Heart right ventricle (tissue), 16 donors: Measurements from ENCODE around the gene IL1RN. TPM values are rescaled to one million over a fixed set of nuclear protein-coding genes. Genes with fewer than 3 reads are reported as not detected.

Experiments used
- ATAC-seq, 8 donors: fragments of 200-7000 bp; cut with Tn5 transposase; one replicate each; pipeline ENCODE4 v1.9.1; 2020; ENCODE audit warnings: mild to moderate bottlenecking in 8 of 8, moderate library complexity in 8 of 8, moderate number of reproducible peaks in 1 of 8
- DNase-seq, 2 donors: peaks; one replicate each; pipeline ENCODE4 v3.0.0-alpha.2; 2020
- H3K27ac ChIP-seq, 10 donors: fragments of 200-600 bp; sonication (generic) in 2 of 10; one replicate each; pipeline versions ENCODE4 v1.5.0 to v1.8.0; 2020 to 2022; ENCODE audit warnings: mild to moderate bottlenecking in 3 of 10
- H3K27me3 ChIP-seq, 7 donors: fragments of 200-600 bp; one replicate each; pipeline ENCODE4 v1.8.0; 2021 to 2022; ENCODE audit warnings: mild to moderate bottlenecking in 2 of 7
- H3K36me3 ChIP-seq, 9 donors: fragments of 200-600 bp; sonication (generic) in 1 of 9; one replicate each; pipeline versions ENCODE4 v1.5.0 to v1.8.0; 2020 to 2022; ENCODE audit warnings: mild to moderate bottlenecking in 2 of 9
- H3K4me1 ChIP-seq, 9 donors: fragments of 200-600 bp; sonication (generic) in 1 of 9; one replicate each; pipeline versions ENCODE4 v1.5.0 to v1.8.0; 2020 to 2022; ENCODE audit warnings: mild to moderate bottlenecking in 4 of 9
- H3K4me3 ChIP-seq, 10 donors: fragments of 200-600 bp; sonication (generic) in 2 of 10; one replicate each; pipeline versions ENCODE4 v1.5.0 to v1.8.0; 2020 to 2022; ENCODE audit warnings: mild to moderate bottlenecking in 7 of 10, moderate library complexity in 2 of 10
- H3K9me3 ChIP-seq, 11 donors: fragments of 200-600 bp in 10 of 11; sonication (generic) in 2 of 11; one replicate each; pipeline versions ENCODE4 v1.5.0 to v1.8.0; 2013 to 2022; ENCODE audit warnings: mild to moderate bottlenecking in 2 of 11, control low read depth in 1 of 11, moderate library complexity in 1 of 11
- WGBS, 2 donors: extraction: QIAGEN DNeasy Blood & Tissue Kit; methylation state at CpG; one replicate each; pipeline ENCODE4 v1.1.7; 2013; ENCODE audit warnings: inconsistent platforms in 1 of 2; 5-methylcytosine and 5-hydroxymethylcytosine counted together
- intact Hi-C, 10 donors: fragments of 100-400 bp; cut with DNase I; formaldehyde crosslinking; loops; one replicate each; pipeline versions ENCODE4 v1.11.1 to v1.14.2; 2022
- polyA plus RNA-seq, 2 donors: library from polyadenylated mRNA; stranded (reverse); fragments of 200-250 nt; gene quantifications; one replicate each; pipeline ENCODE4 v1.2.3, GENCODE V29; 2013
- total RNA-seq, 10 donors: library from RNA; stranded (reverse); fragmentation: NEBNext Ultra II Directional in 3 of 10; extraction: Animal tissue kit (Norgen Biotek cat#: 25700) in 3 of 10; gene quantifications; one replicate each; pipeline versions ENCODE4 v1.2.1 to v1.2.4, GENCODE V29; 2021 to 2023
- TF ChIP-seq, protein P1 (sequence below), 9 donors: fragments of 200-600 bp; sonication (generic) in 2 of 9; IDR thresholded peaks; one replicate each; pipeline versions ENCODE4 v1.5.0 to v1.8.0; 2021 to 2022; ENCODE audit warnings: antibody characterized with exemption in 9 of 9, mild to moderate bottlenecking in 5 of 9, moderate library complexity in 1 of 9
- donor health status: Arrhythmogenic right ventricular cardiomyopathy.
- donor health status: ischemic (EF 13 %, LVEDD 7.1; RV severe dilation, severe dysfunction).
- donor health status: healthy with polysubstance abuse.
- donor health status: DM: no; HTN: yes; CAD: no.
- donor health status: DM: no; HTN: no; CAD: no.
- donor health status: ischemic (EF 25% LVEDD 6.9; RV normal size, moderate dysfunction).
- donor health status: ischemic (EF 25% LVEDD 5.7; RV mildly dilated, moderate dysfunction).
- donor health status: healthy.
- donor health status: DM: yes; HTN: yes; CAD: no.
- donor health status: Ischemic cardiomyopathy.
- donor health status: ischemic (EF 35%, LVEDD 5.7; RV mildly dilated, moderate dysfunction).
- donor health status: nonischemic (EF 11% LVEDD 7.7; RV severe dilation, severe dysfunction).
- donor health status: DM: yes; HTN: yes; CAD: no.
- donor health status: PGD.
- donor health status: ischemic (EF 29% LVEDD 5.4; RV normal size, mild dysfunction).
- donor health status: nonischemic (EF 23%, LVEDD 6.1; RV moderate dilation, normal function).

IL1RN gene
- total and polyA plus RNA-seq, 12 donors = 0.22 to 9.2 (median 0.85) TPM; not detected in 2

DNA sequence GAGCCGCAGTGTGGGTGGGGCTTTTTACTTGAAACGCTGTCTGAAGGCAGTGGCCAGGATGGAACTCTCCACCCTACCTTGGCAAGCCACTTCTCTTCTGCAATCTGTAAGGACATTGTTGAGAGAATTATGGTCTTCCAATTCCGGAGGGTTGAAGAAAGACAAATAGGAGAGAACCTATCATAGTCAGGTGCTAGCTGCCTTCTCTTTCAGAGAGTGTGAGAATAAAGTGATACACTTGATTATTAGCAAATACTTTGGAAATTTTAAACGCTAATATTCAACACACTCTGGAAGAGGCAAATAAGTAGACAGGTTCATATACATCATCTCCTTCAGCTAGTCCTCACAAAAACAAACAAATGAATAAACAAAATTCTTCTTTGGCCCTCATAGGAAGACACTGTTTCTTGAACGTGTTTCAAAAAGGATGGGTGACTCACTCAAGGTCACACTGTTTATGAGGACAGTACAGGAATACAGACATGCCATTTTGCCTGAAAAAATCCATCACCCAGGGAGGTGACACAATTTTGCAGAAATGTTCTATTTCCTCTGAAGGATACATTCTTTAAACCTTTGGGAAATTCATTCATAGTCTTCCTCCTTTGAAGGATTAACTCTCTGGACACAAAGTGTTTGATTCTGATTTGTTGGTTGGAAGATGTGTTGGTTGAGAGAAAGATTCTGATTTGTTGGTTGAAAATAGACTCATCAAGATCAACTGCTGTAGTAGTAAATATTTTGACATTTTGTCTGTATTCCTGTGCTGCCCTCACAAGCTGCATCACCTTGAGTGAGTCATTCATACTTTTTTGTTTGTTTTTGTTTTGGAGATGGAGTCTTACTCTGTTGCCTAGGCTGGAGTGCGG is 2.2 kb upstream of the IL1RN start:
- Histone ChIP-seq H3K4me1 (peaks cover 0 to 40% (median 5%) of the 10 kb centered on the region in 9 donors), H3K36me3 (no peaks in the 10 kb centered on the region), H3K27ac (peak overlapping the region in 1 of 10 donors; percentile 63), H3K27me3 (no peaks in the 10 kb centered on the region), H3K9me3 (no peaks in the 10 kb centered on the region), H3K4me3 (no peak overlapping the region)
- no peak for DNase-seq
- 65 to 74% methylated on average over 6 of the region's 6 CpGs for WGBS, 2 donors
- ATAC-seq = no peak
- TF ChIP-seq, protein P1, sequence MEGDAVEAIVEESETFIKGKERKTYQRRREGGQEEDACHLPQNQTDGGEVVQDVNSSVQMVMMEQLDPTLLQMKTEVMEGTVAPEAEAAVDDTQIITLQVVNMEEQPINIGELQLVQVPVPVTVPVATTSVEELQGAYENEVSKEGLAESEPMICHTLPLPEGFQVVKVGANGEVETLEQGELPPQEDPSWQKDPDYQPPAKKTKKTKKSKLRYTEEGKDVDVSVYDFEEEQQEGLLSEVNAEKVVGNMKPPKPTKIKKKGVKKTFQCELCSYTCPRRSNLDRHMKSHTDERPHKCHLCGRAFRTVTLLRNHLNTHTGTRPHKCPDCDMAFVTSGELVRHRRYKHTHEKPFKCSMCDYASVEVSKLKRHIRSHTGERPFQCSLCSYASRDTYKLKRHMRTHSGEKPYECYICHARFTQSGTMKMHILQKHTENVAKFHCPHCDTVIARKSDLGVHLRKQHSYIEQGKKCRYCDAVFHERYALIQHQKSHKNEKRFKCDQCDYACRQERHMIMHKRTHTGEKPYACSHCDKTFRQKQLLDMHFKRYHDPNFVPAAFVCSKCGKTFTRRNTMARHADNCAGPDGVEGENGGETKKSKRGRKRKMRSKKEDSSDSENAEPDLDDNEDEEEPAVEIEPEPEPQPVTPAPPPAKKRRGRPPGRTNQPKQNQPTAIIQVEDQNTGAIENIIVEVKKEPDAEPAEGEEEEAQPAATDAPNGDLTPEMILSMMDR (IDR thresholded peaks at IDR 0.05) = no peak
- intact Hi-C loops = no loop called here

DNA sequence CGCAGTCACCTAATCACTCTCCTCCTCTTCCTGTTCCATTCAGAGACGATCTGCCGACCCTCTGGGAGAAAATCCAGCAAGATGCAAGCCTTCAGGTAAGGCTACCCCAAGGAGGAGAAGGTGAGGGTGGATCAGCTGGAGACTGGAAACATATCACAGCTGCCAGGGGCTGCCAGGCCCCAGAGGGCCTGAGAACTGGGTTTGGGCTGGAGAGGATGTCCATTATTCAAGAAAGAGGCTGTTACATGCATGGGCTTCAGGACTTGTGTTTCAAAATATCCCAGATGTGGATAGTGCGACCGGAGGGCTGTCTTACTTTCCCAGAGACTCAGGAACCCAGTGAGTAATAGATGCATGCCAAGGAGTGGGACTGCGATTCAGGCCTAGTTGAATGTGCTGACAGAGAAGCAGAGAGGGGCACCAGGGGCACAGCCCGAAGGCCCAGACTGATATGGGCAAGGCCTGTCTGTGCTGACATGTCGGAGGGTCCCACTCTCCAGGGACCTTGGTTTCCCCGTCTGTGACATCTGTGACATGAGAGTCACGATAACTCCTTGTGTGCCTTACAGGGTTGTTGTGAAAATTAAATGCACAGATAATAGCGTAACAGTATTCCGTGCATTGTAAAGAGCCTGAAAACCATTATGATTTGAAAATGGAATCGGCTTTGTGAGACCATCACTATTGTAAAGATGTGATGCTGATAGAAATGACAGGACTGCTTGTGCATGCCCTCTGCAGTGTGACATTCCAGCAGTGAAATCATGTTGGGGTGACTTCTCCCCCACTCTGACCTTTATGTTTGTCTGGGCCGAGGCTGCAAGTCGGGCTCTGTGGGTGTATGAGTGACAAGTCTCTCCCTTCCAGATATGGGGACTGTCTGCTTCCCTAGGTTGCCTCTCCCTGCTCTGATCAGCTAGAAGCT is 510 bp downstream of the IL1RN start:
- H3K27me3 ChIP-seq = no peaks in the 10 kb centered on the region
- 78 to 80% methylated on average over 15 of the region's 15 CpGs for WGBS, 2 donors
- no peak for ATAC-seq
- TF ChIP-seq, protein P1 (IDR thresholded peaks at IDR 0.05) = no peak
- intact Hi-C loops = no loop called here
- H3K4me3 ChIP-seq = peak overlapping the region in 3 of 10 donors; percentile 2 to 51 (median 3)
- no peak for DNase-seq
- H3K4me1 ChIP-seq = peaks cover 0 to 40% (median 5%) of the 10 kb centered on the region in 9 donors
- peaks cover 0 to 7% (median 0%) of the 10 kb centered on the region in 9 donors for H3K36me3 ChIP-seq
- H3K27ac ChIP-seq = peak overlapping the region in 2 of 10 donors; percentile 55 to 88
- no peaks in the 10 kb centered on the region for H3K9me3 ChIP-seq

DNA sequence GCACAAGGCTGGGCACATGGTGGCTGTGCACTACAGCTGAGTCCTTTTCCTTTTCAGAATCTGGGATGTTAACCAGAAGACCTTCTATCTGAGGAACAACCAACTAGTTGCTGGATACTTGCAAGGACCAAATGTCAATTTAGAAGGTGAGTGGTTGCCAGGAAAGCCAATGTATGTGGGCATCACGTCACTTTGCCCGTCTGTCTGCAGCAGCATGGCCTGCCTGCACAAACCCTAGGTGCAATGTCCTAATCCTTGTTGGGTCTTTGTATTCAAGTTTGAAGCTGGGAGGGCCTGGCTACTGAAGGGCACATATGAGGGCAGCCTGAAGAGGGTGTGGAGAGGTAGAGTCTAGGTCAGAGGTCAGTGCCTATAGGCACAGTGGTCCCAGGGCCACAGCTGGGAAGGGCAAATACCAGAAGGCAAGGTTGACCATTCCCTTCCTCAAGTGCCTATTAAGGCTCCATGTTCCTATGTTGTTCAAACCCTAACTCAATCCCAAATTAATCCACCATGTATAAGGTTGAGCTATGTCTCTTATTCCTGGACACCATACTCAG is 2.2 kb downstream of the IL1RN start:
- Histone ChIP-seq H3K9me3 (no peaks in the 10 kb centered on the region), H3K4me1 (peaks cover 0 to 23% (median 0%) of the 10 kb centered on the region in 9 donors), H3K4me3 (peak overlapping the region in 1 of 10 donors; percentile 51), H3K27me3 (no peaks in the 10 kb centered on the region), H3K36me3 (peaks cover 0 to 12% (median 0%) of the 10 kb centered on the region in 9 donors), H3K27ac (no peak overlapping the region)
- DNase-seq (no peak), ATAC-seq (no peak)
- TF ChIP-seq, protein P1 (IDR thresholded peaks at IDR 0.05) = no peak
- intact Hi-C loops = loop anchor here in 1 of 10 donors (10.0 kb wide), 2 partner anchors 65 to 245 kb away; no protein-coding TSS in a partner anchor
- 87 to 92% methylated on average over 2 of the region's 2 CpGs for WGBS, 2 donors
